Measurements from ENCODE around the gene PARN.

DNA sequence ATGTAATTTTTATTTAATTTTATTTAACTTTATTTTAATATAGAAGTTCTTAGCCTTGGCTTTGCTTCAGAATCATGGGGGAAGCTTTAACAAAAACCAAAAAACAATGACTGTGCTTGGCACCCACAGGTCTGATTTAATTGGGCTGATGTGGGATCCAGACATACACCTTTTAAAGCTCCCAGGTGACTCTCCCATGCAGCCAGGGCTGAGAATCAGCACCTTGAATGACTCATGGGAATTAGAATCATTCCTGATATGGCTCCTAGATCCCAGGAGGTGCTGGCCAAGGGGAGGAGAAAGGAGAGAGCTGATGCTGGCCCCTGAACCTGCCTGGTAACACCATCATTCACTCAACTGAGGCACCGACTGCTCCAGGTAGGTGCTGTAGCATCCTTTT lies 240.7 kb downstream of the PARN start:
- TF ChIP-seq CTCF (IDR thresholded peaks at IDR 0.05) (no peak), POLR2A (IDR thresholded peaks at IDR 0.05) (no peak)
